H9 (cell line): ENCODE data around the gene SCP2D1. TPM values are rescaled to one million over a fixed set of nuclear protein-coding genes. Genes with fewer than 3 reads are reported as not detected.
A peak's percentile ranks its signal among the peaks of the same experiment; 100 is the strongest.

Experiments
- DNase-seq: peaks from one replicate; pipeline ENCODE4 v3.0.0-alpha.2; 2017
- H2AFZ ChIP-seq: one replicate; pipeline ENCODE4 v1.6.1; 2013; ENCODE audit warnings: mild to moderate bottlenecking, low read length, control low read depth, moderate library complexity
- H2AK5ac ChIP-seq: 2 replicates; pipeline ENCODE4 v1.6.1; 2013; ENCODE audit warnings: low read length, control low read depth, mixed read lengths; ENCODE audit not compliant: insufficient read length
- H2BK120ac ChIP-seq: one replicate; pipeline ENCODE4 v1.6.1; 2013; ENCODE audit warnings: low read depth, mild to moderate bottlenecking, low read length, control low read depth, inconsistent platforms; ENCODE audit not compliant: poor library complexity, severe bottlenecking
- H2BK12ac ChIP-seq: 2 replicates; pipeline ENCODE4 v1.6.1; 2013; ENCODE audit warnings: low read length, control low read depth, mixed read lengths, low read depth; ENCODE audit not compliant: insufficient read length
- H2BK15ac ChIP-seq: 2 replicates; pipeline ENCODE4 v1.6.1; 2013; ENCODE audit warnings: low read depth, low read length, control low read depth
- H2BK20ac ChIP-seq: one replicate; pipeline ENCODE4 v1.6.1; 2013; ENCODE audit warnings: low read depth, mild to moderate bottlenecking, low read length, control low read depth, inconsistent platforms; ENCODE audit not compliant: poor library complexity, severe bottlenecking
- H2BK5ac ChIP-seq: 2 replicates; pipeline ENCODE4 v1.6.1; 2013; ENCODE audit warnings: low read length, control low read depth, mixed read lengths; ENCODE audit not compliant: insufficient read length
- H3K14ac ChIP-seq: 2 replicates; pipeline ENCODE4 v1.6.1; 2013; ENCODE audit warnings: low read length, control low read depth; ENCODE audit not compliant: insufficient read depth
- H3K18ac ChIP-seq: 2 replicates; pipeline ENCODE4 v1.6.1; 2013; ENCODE audit warnings: low read depth, mild to moderate bottlenecking, mixed read lengths, low read length, control low read depth; ENCODE audit not compliant: insufficient read length
- H3K23ac ChIP-seq: 2 replicates; pipeline ENCODE4 v1.6.1; 2013; ENCODE audit warnings: low read length, control low read depth, mixed read lengths, low read depth; ENCODE audit not compliant: insufficient read length
- H3K23me2 ChIP-seq: 2 replicates; pipeline ENCODE4 v1.6.1; 2013; ENCODE audit warnings: low read depth, mild to moderate bottlenecking, mixed read lengths, low read length, control low read depth; ENCODE audit not compliant: insufficient read length, poor library complexity, severe bottlenecking
- H3K27ac ChIP-seq: 2 replicates; pipeline ENCODE4 v1.5.1; 2013; ENCODE audit warnings: low read length, control low read depth, mixed read lengths, low read depth; ENCODE audit not compliant: insufficient read length
- H3K27me3 ChIP-seq: 2 replicates; pipeline ENCODE4 v1.6.1; 2013; ENCODE audit warnings: low read length, control low read depth, inconsistent platforms; ENCODE audit not compliant: insufficient read depth
- H3K4ac ChIP-seq: 2 replicates; pipeline ENCODE4 v1.6.1; 2013; ENCODE audit warnings: low read depth, mild to moderate bottlenecking, control low read depth, inconsistent platforms, low read length, moderate library complexity
- H3K4me1 ChIP-seq: 2 replicates; pipeline ENCODE4 v1.6.1; 2013; ENCODE audit warnings: low read length, control low read depth, inconsistent platforms; ENCODE audit not compliant: insufficient read depth
- H3K4me2 ChIP-seq: 2 replicates; pipeline ENCODE4 v1.6.1; 2013; ENCODE audit warnings: low read length, control low read depth, mixed read lengths; ENCODE audit not compliant: insufficient read length, insufficient read depth
- H3K56ac ChIP-seq: 2 replicates; pipeline ENCODE4 v1.6.1; 2013; ENCODE audit warnings: low read depth, mild to moderate bottlenecking, mixed read lengths, low read length, control low read depth; ENCODE audit not compliant: insufficient read length
- H3K79me1 ChIP-seq: 2 replicates; pipeline ENCODE4 v1.6.1; 2013; ENCODE audit warnings: low read depth, mild to moderate bottlenecking, moderate library complexity, low read length, control low read depth, inconsistent platforms; ENCODE audit not compliant: insufficient read depth, poor library complexity, severe bottlenecking
- H3K79me2 ChIP-seq: 2 replicates; pipeline ENCODE4 v1.6.1; 2013; ENCODE audit warnings: low read length, control low read depth, inconsistent platforms; ENCODE audit not compliant: insufficient read depth
- H3K9ac ChIP-seq: 2 replicates; pipeline ENCODE4 v1.6.1; 2013; ENCODE audit warnings: low read length, control low read depth, mixed read lengths; ENCODE audit not compliant: insufficient read length; ENCODE audit errors: extremely low read depth
- H3K9me3 ChIP-seq: one replicate; pipeline ENCODE4 v1.6.1; 2013; ENCODE audit warnings: low read depth, low read length, inconsistent platforms; ENCODE audit not compliant: control insufficient read depth
- H3T11ph ChIP-seq: one replicate; pipeline ENCODE4 v1.6.1; 2013; ENCODE audit warnings: mild to moderate bottlenecking, low read length, control low read depth, inconsistent platforms
- H4K20me1 ChIP-seq: one replicate; pipeline ENCODE4 v1.6.1; 2013; ENCODE audit not compliant: control insufficient read depth, insufficient read length, insufficient read depth
- H4K5ac ChIP-seq: 2 replicates; pipeline ENCODE4 v1.6.1; 2013; ENCODE audit warnings: low read depth, mild to moderate bottlenecking, mixed read lengths, low read length, control low read depth; ENCODE audit not compliant: insufficient read length
- H4K8ac ChIP-seq: replicated peaks from 2 replicates; pipeline ENCODE4 v1.6.1; 2013; ENCODE audit warnings: low read length, control low read depth, mixed read lengths, low read depth; ENCODE audit not compliant: insufficient read length
- H4K91ac ChIP-seq: 2 replicates; pipeline ENCODE4 v1.6.1; 2013; ENCODE audit warnings: low read depth, mild to moderate bottlenecking, moderate library complexity, mixed read lengths, low read length, control low read depth; ENCODE audit not compliant: insufficient read length
- H3K27ac Mint-ChIP-seq, 3 experiments: 2 replicates in 2 of 3; 3 replicates in 1 of 3; pipeline ENCODE4 v1.8.0; 2020 to 2021; ENCODE audit warnings: mixed read lengths in 3 of 3, mild to moderate bottlenecking in 1 of 3, moderate library complexity in 1 of 3
- H3K27me3 Mint-ChIP-seq: 2 replicates; pipeline ENCODE4 v1.8.0; 2021; ENCODE audit warnings: low read depth, mild to moderate bottlenecking, moderate library complexity, mixed read lengths
- H3K36me3 Mint-ChIP-seq, 3 experiments: 2 replicates in 2 of 3; 3 replicates in 1 of 3; pipeline ENCODE4 v1.8.0; 2020 to 2021; ENCODE audit warnings: low read depth in 3 of 3, mixed read lengths in 3 of 3; ENCODE audit not compliant: insufficient read depth in 1 of 3
- H3K4me1 Mint-ChIP-seq, 2 experiments: 2 replicates each; pipeline ENCODE4 v1.8.0; 2020; ENCODE audit warnings: mixed read lengths in 2 of 2
- H3K4me3 Mint-ChIP-seq, 2 experiments: 2 replicates in 1 of 2; 3 replicates in 1 of 2; pipeline ENCODE4 v1.8.0; 2020 to 2021; ENCODE audit warnings: mild to moderate bottlenecking in 2 of 2, mixed read lengths in 2 of 2, moderate library complexity in 1 of 2
- H3K9me3 Mint-ChIP-seq, 2 experiments: 2 replicates in 1 of 2; 3 replicates in 1 of 2; pipeline ENCODE4 v1.8.0; 2020; ENCODE audit warnings: mild to moderate bottlenecking in 2 of 2, mixed read lengths in 2 of 2, moderate library complexity in 1 of 2
- CTCF ChIP-seq: fragments of 200-600 bp; sonication (generic); conservative IDR thresholded peaks from 3 replicates; pipeline ENCODE4 v1.8.0; 2021; ENCODE audit warnings: antibody characterized with exemption, mild to moderate bottlenecking
- WGBS: extraction: QIAGEN DNeasy Blood & Tissue Kit; methylation state at CpG from one replicate; pipeline ENCODE4 v1.1.7; 2013; ENCODE audit warnings: missing lambda C conversion rate, low lambda C conversion rate, mixed read lengths; ENCODE audit not compliant: insufficient read length; ENCODE audit errors: extremely low coverage; 5-methylcytosine and 5-hydroxymethylcytosine counted together
- total RNA-seq: library from RNA; stranded (reverse); gene quantifications from 2 replicates; pipeline ENCODE4 v1.2.1, GENCODE V29; 2021

The SCP2D1 gene
- total RNA-seq, 1 experiment from 2014 or later: not detected

GRCh38 chr20:18831830-18832499, 18.4 kb downstream of the SCP2D1 start:
- no peaks in the 10 kb centered on the region for H4K20me1 ChIP-seq
- H4K5ac ChIP-seq: no peak overlapping the region

More at GRCh38 chr20:18831830-18832499, 18.4 kb downstream of the SCP2D1 start:
- H3K9ac ChIP-seq: no peak overlapping the region
- H2BK15ac ChIP-seq: no peak overlapping the region
- no peak overlapping the region for H3K14ac ChIP-seq
- H2BK120ac ChIP-seq: no peak overlapping the region
- Mint-ChIP-seq H3K27me3 (peaks cover 11% of the 10 kb centered on the region), H3K9me3 (peaks cover 0 to 7% of the 10 kb centered on the region in 2 experiments; a peak in 2 of 5 replicates), H3K36me3 (no peaks in the 10 kb centered on the region; a peak in 1 of 7 replicates), H3K4me1 (peaks cover 18 to 21% of the 10 kb centered on the region in 2 experiments), H3K27ac (0 out of 7 replicates have a peak overlapping the region, but pooled peaks of 1 of the 3 experiments have one; percentile 23), H3K4me3 (no peak overlapping the region)
- H3K27me3 ChIP-seq: no peaks in the 10 kb centered on the region
- H2BK5ac ChIP-seq: no peak overlapping the region
- no peak overlapping the region for H3K4me2 ChIP-seq
- no peak overlapping the region for H4K91ac ChIP-seq
- no peak overlapping the region for H2BK20ac ChIP-seq
- H3K79me1 ChIP-seq: no peaks in the 10 kb centered on the region
- DNase-seq: no peak
- no peak overlapping the region for H3K4ac ChIP-seq
- no peak overlapping the region for H2BK12ac ChIP-seq
- no peak overlapping the region for H2AFZ ChIP-seq
- WGBS: no CpG with 5 or more reads among the region's 5 CpGs
- H3K79me2 ChIP-seq: no peaks in the 10 kb centered on the region
- no peaks in the 10 kb centered on the region for H3K23me2 ChIP-seq
- H4K8ac ChIP-seq: no peak overlapping the region
- H3K9me3 ChIP-seq: no peaks in the 10 kb centered on the region
- no peak overlapping the region for H2AK5ac ChIP-seq
- no peak for TF ChIP-seq CTCF
- no peak overlapping the region for H3K18ac ChIP-seq
- H3K23ac ChIP-seq: no peak overlapping the region
- H3T11ph ChIP-seq: no peak overlapping the region
- no peaks in the 10 kb centered on the region for H3K4me1 ChIP-seq
- no peak overlapping the region for H3K56ac ChIP-seq
- H3K27ac ChIP-seq: no peak overlapping the region
